ENCODE measurements around the gene LCT.
"Not testable (repeated sequence)": the region's sequence is repeated elsewhere in the genome, so short reads cannot be mapped to it uniquely, and the experiment has no call there.

Gene LCT

DNA sequence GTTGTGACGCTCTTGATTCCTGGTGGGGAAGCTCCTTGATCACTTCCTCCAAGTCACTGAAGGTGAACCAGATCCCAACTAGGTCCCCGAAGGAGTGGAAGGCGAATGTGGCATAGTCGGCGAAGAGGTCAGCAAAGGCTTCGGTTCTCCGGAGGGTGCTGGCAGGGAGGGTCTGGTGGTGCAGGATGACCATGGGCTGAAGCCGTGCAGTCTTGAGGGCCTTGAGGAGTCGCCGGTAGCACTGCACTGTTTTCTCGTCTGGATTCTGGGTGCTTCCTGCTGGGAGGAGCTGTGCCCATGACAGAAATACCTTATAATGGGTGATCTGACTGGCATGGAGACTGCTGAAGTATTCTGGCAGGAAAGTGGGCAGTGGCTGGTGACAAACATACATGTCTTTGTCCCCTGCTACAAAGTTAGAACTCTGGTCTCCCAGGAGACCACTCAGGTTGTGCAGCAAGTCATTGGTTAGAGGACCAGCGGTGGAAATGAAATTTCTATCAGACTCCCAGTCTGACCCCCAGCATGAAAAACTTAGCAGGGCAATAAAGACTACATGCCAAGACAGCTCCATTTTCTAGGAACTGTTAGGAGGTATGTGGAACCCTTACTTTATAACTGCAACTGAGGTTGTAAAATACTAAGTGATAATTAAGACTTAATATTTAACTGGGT, at the start of gene LCT:
TSS of gene LCT (minus strand) at position 589 of the 675 bp plus-strand sequence. CDS start at position 574, 15 bp downstream.
- no peak for DNase-seq

- no peak for DNase-seq
Observed at GRCh38 chr2:135885709-135886108, 48.7 kb upstream of the LCT start.

DNA sequence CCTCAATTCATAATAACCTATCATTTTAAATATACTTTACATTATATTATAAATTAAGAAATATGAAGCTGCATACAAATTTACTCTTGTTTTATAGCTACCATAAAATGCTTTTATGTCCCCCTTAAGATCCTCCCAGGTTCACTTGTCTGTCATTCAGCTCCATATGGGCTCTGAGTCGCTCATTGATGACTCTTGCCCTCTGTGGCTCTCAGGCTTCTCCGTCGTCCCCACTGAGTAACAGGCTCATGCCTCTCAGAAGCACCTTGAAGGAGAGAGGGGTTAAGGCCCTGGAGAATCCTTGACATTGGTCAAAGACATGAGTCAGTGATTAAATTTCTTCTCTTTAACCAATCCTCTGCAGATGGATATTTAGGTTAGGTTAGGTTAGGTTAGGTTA, 45.4 kb upstream of the LCT start:
- DNase-seq = no peak

GRCh38 chr2:135876770-135877169, 39.8 kb upstream of the LCT start:
- DNase-seq = not testable (repeated sequence)

DNA sequence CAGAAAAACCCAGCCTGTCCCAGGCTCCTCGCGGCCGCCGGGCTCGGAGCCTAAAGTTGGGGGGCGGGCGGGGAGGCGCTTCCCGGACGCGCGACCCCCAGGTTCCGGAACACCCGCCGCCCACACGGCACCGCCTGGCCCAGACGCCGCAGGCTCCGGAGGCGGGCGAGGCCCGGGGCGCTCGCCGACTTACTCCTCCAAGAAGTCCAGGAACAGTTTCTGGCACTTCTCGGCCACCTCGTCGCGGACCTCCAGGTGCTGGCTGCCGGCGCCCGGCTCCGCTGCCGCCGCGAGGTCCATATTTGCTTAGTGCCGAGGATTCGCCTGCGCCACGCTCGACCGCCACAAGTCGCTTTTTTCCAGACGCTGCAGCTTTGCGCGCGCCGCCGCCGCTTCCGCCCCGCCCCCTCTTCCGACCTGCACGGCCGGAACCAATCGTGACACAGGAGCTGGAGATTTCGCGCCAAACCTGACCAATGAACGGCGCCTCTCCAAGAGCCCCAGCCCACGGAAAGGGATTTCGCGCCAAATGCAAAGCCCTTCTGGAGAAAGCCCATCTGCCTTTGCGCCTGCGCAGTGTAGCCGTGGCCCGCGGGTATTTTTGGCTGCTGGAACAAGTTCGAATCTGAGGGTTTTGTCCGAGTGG, 39.2 kb upstream of the LCT start, which contains the start of gene MCM6:
TSS of gene MCM6 (minus strand) at position 378 of the 646 bp plus-strand sequence. CDS start at position 300, 78 bp downstream.
- DNase-seq = peak; percentile 99

DNA sequence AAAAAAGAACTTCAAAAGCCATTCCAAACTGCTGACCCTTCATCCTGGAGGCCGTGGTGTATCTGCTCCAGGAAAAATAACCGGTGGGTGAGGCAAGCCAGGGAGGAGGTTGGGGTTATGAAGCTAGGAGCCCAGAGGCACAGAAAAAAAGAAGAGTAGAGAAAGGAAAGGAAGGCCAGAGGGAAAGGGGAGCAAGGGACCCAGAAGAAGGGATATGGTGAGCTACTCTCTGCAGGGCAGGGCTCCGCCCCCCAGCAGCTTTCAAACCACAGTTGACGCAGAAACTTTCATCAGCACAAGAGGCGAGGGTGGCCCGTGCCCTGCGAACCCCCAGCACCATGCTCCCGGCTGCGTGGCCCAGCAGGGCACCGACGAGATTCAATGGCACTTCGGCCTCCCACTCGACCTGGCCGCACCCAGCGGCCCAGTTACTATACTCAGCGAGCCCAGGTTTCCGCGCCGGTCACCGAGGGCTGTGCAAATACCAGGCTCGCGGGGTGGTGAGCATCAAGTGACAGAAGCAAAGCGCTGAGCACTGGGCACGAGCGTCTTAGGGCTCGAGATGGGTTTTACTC, 38.6 kb upstream of the LCT start:
- peak; percentile 91 for DNase-seq

DNA sequence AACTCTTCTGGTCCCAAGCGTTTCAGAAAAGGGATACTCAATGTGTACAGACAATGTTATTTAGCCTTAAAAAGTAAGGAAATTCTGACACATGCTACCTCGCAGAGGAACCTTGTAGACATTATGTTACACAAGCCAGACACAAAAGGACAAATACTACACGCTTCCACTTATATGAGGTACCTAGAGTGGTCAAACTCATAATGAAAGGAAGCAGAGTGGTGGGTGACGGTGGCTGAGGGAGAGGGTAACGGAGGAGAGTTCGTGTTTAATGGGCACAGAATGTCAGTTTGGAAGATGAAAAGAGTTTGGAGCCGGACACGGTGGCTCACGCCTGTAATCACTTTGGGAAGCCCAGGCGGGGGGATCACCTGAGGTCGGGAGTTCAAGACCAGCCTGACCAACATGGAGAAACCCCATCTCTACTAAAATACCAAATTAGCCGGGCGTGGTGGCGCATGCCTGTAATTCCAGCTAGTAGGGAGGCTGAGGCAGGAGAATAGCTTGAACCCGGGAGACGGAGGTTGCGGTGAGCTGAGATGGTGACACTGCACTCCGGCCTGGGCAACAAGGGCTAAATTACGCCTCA, 37.9 kb upstream of the LCT start:
- no peak for DNase-seq

DNA sequence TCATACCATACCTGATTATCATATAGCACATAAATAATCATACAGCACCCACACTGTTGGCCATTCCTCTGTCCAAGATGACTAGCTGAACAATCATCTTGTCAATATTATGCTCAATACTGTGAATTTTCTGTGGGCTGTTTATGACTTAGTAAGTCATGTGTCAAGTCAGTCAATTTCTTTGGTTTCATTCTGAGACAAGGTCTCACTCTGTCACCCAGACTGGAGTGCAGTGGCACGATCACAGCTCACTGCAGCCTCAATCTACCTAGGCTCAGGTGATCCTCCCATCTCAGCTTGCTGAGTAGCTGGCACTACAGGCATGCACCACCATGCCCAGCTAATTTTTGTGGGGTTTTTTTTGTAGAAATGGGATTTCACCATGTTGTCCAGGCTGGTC, 33.6 kb upstream of the LCT start:
- DNase-seq = no peak

GRCh38 chr2:135863233-135863632, 26.2 kb upstream of the LCT start:
- DNase-seq = no peak

GRCh38 chr2:135862718-135863117, 25.7 kb upstream of the LCT start:
- no peak for DNase-seq

GRCh38 chr2:135853401-135853800, 16.4 kb upstream of the LCT start:
- DNase-seq = no peak

DNA sequence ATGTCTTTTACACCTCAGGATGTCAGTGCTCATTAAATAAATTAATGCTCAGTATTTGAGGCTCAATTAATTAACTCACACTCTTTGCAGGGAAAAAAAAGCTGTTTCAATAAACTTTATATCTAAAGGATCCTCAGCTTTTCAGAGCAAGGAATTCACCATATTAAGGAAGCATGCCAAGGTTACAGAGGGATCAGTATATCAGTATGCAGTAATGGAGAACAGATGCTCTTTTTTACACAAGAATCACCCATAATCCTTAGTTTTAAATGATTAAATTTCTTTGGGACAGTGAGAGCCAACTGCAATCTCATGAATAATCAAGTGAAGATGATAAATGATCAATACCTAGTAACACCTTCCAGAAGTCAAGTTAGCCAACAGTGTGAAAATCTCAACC, 14.9 kb upstream of the LCT start:
- DNase-seq = no peak

DNA sequence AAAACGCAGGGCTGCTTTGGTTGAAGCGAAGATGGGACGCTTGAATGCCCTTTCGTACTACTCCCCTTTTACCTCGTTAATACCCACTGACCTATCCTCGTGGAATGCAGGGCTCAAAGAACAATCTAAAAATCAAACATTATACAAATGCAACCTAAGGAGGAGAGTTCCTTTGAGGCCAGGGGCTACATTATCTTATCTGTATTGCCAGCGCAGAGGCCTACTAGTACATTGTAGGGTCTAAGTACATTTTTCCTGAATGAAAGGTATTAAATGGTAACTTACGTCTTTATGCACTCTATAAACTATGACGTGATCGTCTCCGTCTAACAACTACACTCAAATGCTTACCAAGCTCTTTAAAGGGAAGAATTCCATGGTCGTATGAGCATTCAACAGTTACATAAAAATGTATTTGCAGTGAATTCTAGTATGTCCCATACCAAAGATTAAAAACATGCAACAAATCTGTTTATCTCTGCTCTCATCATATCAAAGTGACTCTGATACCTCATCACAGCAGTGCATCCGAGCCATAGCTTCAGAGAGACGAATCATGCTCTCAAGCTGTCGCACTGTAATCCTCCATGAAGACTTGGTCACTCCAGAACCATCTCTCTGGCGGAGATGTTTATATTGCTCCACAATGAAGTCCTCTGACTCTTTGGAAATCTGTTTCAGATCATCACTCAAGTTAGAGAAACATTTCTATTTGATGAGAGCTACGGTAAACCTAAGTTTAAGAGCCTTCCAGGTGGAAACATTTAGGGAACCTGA, 14.1 kb upstream of the LCT start:
- DNase-seq = no peak

DNA sequence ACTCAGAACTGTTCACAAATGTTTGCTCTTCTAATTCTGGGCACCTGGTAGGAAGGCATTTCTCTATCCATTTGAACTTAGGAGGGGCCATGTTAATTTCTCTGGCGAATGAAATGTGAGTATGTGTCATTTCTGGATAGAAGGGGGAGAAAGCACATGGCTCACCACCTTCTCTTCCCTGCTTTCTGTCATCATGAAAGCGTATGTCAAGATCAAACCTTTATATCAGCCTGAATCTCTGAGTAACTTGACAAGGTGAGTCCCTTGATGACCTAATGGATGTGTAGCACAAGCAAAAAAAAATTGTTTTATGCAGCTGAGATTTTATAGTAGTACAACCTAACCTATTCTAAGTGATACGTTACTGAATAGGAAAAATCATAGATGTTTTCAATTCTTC, 12.1 kb upstream of the LCT start:
- DNase-seq = no peak

DNA sequence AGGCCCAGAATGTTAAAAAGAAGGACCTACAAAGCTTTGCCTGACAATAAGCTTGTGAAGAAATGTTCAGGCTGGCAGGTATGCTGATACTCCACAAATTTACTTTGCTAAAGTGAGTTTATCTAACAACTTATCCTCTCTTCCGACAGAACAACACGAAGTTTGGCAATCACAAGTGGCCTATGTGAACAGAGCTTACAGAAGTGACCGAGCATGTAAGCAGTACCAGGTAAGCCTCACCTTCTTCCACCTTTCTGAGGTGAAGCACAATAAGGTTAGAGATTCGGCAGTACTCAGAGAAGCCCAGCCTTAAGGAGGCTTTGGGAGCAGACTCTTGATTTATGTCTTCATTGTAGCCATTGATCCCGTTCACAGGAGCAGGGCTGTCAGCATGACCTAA, 9.0 kb upstream of the LCT start:
- DNase-seq = no peak

- no peak for DNase-seq
Observed at GRCh38 chr2:135845257-135845656, 8.3 kb upstream of the LCT start.

DNA sequence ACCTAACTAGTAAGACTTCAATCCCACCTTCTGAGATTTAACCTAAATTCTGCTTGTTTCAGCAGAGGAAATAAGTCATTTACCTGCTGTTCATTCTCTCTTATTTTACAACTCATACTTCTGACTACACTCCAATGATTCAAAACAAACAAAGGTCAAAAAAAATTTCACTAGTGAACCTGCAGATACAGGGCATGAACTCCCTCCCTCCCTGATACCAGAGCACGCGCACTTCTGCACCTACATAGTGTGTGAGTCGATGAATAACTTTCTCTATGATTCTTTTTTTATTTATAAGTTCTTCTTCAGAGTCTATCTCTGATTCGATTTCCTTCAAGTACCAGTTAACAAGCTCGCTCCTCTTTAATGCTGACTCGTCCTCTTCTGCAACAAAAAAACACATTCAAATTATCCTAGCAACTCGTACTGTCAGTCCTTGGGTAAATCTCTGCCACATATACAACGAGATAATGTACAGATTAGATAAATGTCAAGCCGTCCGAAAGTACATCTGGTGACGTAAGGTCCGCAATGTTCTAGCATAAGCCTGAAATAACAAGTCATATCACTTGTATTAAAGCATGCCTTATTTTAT, 7.4 kb upstream of the LCT start:
- DNase-seq = no peak

- DNase-seq = no peak
Observed at GRCh38 chr2:135843671-135844070, 6.7 kb upstream of the LCT start.

- peak; percentile 53 for DNase-seq
Observed at GRCh38 chr2:135840601-135841000, 3.6 kb upstream of the LCT start.

GRCh38 chr2:135839713-135840112, 2.7 kb upstream of the LCT start:
- DNase-seq = no peak

GRCh38 chr2:135838502-135838901, 1.5 kb upstream of the LCT start:
- DNase-seq = no peak

GRCh38 chr2:135832891-135833290, 4.1 kb downstream of the LCT start:
- no peak for DNase-seq

Measured in activated effector memory CD4-positive, alpha-beta T cell treated with anti-CD3 and anti-CD28 coated beads, Interleukin-2, amount 50 U/mL, for 16 hours (primary cell).